GM23338 (cell line): Measurements from ENCODE around the gene SPATA25. TPM values are rescaled to one million over a fixed set of nuclear protein-coding genes. Genes with fewer than 3 reads are reported as not detected.

ENCODE experiments used
- ATAC-seq: fragments of 200-7000 bp; cut with Tn5 transposase; 3 replicates; pipeline ENCODE4 v1.9.1; 2020
- DNase-seq: peaks from one replicate; pipeline ENCODE4 v3.0.0-alpha.2; 2015; ENCODE audit warnings: low spot score
- H2AFZ ChIP-seq: fragments of 200-600 bp; sonication (generic); 2 replicates; pipeline ENCODE4 v1.8.0; 2016; ENCODE audit warnings: antibody characterized with exemption, mild to moderate bottlenecking, moderate library complexity
- H3F3A ChIP-seq: fragments of 200-600 bp; sonication (generic); replicated peaks from 2 replicates; pipeline ENCODE4 v1.8.0; 2017; ENCODE audit warnings: antibody characterized with exemption, mixed run types, low read depth
- H3K27ac ChIP-seq: fragments of 200-600 bp; sonication (generic); 2 replicates; pipeline ENCODE4 v1.6.1; 2016; ENCODE audit warnings: low read depth
- H3K27me3 ChIP-seq: fragments of 200-600 bp; sonication (generic); 2 replicates; pipeline ENCODE4 v1.8.0; 2016; ENCODE audit warnings: mild to moderate bottlenecking, mixed run types, moderate library complexity; ENCODE audit not compliant: insufficient read depth
- H3K36me3 ChIP-seq: fragments of 200-600 bp; sonication (generic); 2 replicates; pipeline ENCODE4 v1.8.0; 2016; ENCODE audit warnings: mild to moderate bottlenecking; ENCODE audit not compliant: insufficient read depth
- H3K4me1 ChIP-seq: fragments of 200-600 bp; sonication (generic); 2 replicates; pipeline ENCODE4 v1.8.0; 2016; ENCODE audit warnings: mild to moderate bottlenecking, moderate library complexity; ENCODE audit not compliant: insufficient read depth
- H3K4me2 ChIP-seq: fragments of 200-600 bp; sonication (generic); 2 replicates; pipeline ENCODE4 v1.7.1; 2017; ENCODE audit warnings: mixed run types
- H3K4me3 ChIP-seq: fragments of 200-600 bp; sonication (generic); 2 replicates; pipeline ENCODE4 v1.6.1; 2016; ENCODE audit warnings: mixed run types
- H3K79me2 ChIP-seq: fragments of 200-600 bp; sonication (generic); replicated peaks from 2 replicates; pipeline ENCODE4 v1.8.0; 2017; ENCODE audit warnings: mild to moderate bottlenecking; ENCODE audit not compliant: insufficient read depth
- H3K9me2 ChIP-seq: fragments of 200-600 bp; sonication (generic); 2 replicates; pipeline ENCODE4 v1.8.0; 2017; ENCODE audit not compliant: insufficient read depth
- H4K20me1 ChIP-seq: fragments of 200-600 bp; sonication (generic); replicated peaks from 2 replicates; pipeline ENCODE4 v1.8.0; 2017; ENCODE audit warnings: mild to moderate bottlenecking; ENCODE audit not compliant: insufficient read depth
- H3K27ac Mint-ChIP-seq: 2 replicates; pipeline ENCODE4 v1.8.0; 2020; ENCODE audit warnings: inconsistent platforms, mild to moderate bottlenecking, moderate library complexity, mixed read lengths
- H3K27me3 Mint-ChIP-seq: 3 replicates; pipeline ENCODE4 v1.8.0; 2022; ENCODE audit warnings: low read depth, mild to moderate bottlenecking, moderate library complexity, mixed read lengths, inconsistent platforms; ENCODE audit not compliant: insufficient read depth, poor library complexity
- H3K36me3 Mint-ChIP-seq: 3 replicates; pipeline ENCODE4 v1.8.0; 2021; ENCODE audit warnings: low read depth, mild to moderate bottlenecking, inconsistent platforms, moderate library complexity, mixed read lengths
- H3K4me1 Mint-ChIP-seq: 3 replicates; pipeline ENCODE4 v1.8.0; 2020; ENCODE audit warnings: mild to moderate bottlenecking, inconsistent platforms, mixed read lengths
- H3K4me3 Mint-ChIP-seq: 3 replicates; pipeline ENCODE4 v1.8.0; 2021; ENCODE audit warnings: moderate library complexity, mild to moderate bottlenecking, inconsistent platforms, mixed read lengths
- H3K9me3 Mint-ChIP-seq: 3 replicates; pipeline ENCODE4 v1.8.0; 2020; ENCODE audit warnings: moderate library complexity, mild to moderate bottlenecking, inconsistent platforms, mixed read lengths
- CREB1 ChIP-seq: fragments of 250-450 bp; sonication (Bioruptor Pico); IDR thresholded peaks from 2 replicates; pipeline ENCODE4 v1.5.0; 2020; ENCODE audit warnings: low read depth, mild to moderate bottlenecking, moderate library complexity
- CTCF ChIP-seq, 2 experiments: fragments of 200-600 bp in 1 of 2; sonication (generic) in 1 of 2; conservative IDR thresholded peaks; 2 replicates each; pipeline versions ENCODE4 v1.5.1 to v1.6.1; 2016 to 2017; ENCODE audit warnings: antibody characterized with exemption in 2 of 2, low read depth in 2 of 2, mild to moderate bottlenecking in 2 of 2, moderate library complexity in 1 of 2
- ETS1 ChIP-seq: IDR thresholded peaks from 2 replicates; pipeline ENCODE4 v1.6.1; 2016; ENCODE audit warnings: antibody characterized with exemption
- EZH2 ChIP-seq: fragments of 200-600 bp; sonication (generic); IDR thresholded peaks from one replicate; pipeline ENCODE4 v1.8.0; 2017; ENCODE audit warnings: antibody characterized with exemption, mild to moderate bottlenecking, low read depth; ENCODE audit not compliant: unreplicated experiment
- EZH2phosphoT487 ChIP-seq: fragments of 200-600 bp; sonication (generic); IDR thresholded peaks from one replicate; pipeline ENCODE4 v1.8.1; 2018; ENCODE audit warnings: antibody characterized with exemption; ENCODE audit not compliant: unreplicated experiment
- JUNB ChIP-seq: IDR thresholded peaks from one replicate; pipeline ENCODE4 v1.6.1; 2016; ENCODE audit warnings: antibody characterized with exemption; ENCODE audit not compliant: unreplicated experiment
- NANOG ChIP-seq: IDR thresholded peaks from 2 replicates; pipeline ENCODE4 v1.6.1; 2016; ENCODE audit warnings: antibody characterized with exemption, borderline replicate concordance
- POLR2AphosphoS5 ChIP-seq: IDR thresholded peaks from 2 replicates; pipeline ENCODE4 v1.6.1; 2016; ENCODE audit warnings: antibody characterized with exemption, low read depth
- REST ChIP-seq: IDR thresholded peaks from one replicate; pipeline ENCODE4 v1.6.1; 2018; ENCODE audit warnings: antibody characterized with exemption; ENCODE audit not compliant: unreplicated experiment
- STAT1 ChIP-seq: IDR thresholded peaks from one replicate; pipeline ENCODE4 v1.6.1; 2016; ENCODE audit warnings: antibody characterized with exemption; ENCODE audit not compliant: unreplicated experiment
- ZNF114 ChIP-seq: fragments of 250-450 bp; sonication (Bioruptor Pico); IDR thresholded peaks from 2 replicates; pipeline ENCODE4 v1.5.0; 2020; ENCODE audit warnings: mild to moderate bottlenecking, moderate library complexity
- ZNF331 ChIP-seq: fragments of 250-450 bp; sonication (Bioruptor Pico); IDR thresholded peaks from 2 replicates; pipeline ENCODE4 v1.5.0; 2020; ENCODE audit warnings: low read depth, mild to moderate bottlenecking, moderate library complexity
- ZNF462 ChIP-seq: fragments of 250-450 bp; sonication (Bioruptor Pico); IDR thresholded peaks from 2 replicates; pipeline ENCODE4 v1.5.0; 2020; ENCODE audit warnings: mild to moderate bottlenecking, moderate library complexity
- polyA plus RNA-seq: library from polyadenylated mRNA; unstranded; fragments of >200 nt; fragmentation: Nextera tagmentation; extraction: Ambion mirVana; gene quantifications from 2 replicates; pipeline ENCODE4 v1.2.1, GENCODE V29; 2016
- total RNA-seq: library from RNA; depleted of rRNA; stranded (reverse); fragments of >200 nt; shearing (Covaris generic); gene quantifications from 2 replicates; pipeline ENCODE4 v1.2.3, GENCODE V29; 2014

Gene SPATA25
- total and polyA plus RNA-seq, 2 experiments from 2014 or later: 7.5 TPM; not detected in 1

GRCh38 chr20:45848969-45849582 is 38.3 kb downstream of the SPATA25 start:
- H3K9me3 Mint-ChIP-seq: no peaks in the 10 kb centered on the region
- no peak for ATAC-seq

More at GRCh38 chr20:45848969-45849582, 38.3 kb downstream of the SPATA25 start:
- Histone ChIP-seq H3K36me3 (peaks cover 15% of the 10 kb centered on the region), H3K79me2 (peaks cover 11% of the 10 kb centered on the region), H4K20me1 (no peaks in the 10 kb centered on the region), H3K27me3 (no peaks in the 10 kb centered on the region), H2AFZ (no peak overlapping the region), H3K4me2 (no peak overlapping the region), H3K4me1 (peaks cover 19% of the 10 kb centered on the region), H3K9me2 (no peaks in the 10 kb centered on the region), H3K4me3 (no peak overlapping the region), H3F3A (no peaks in the 10 kb centered on the region; the same call in 1 of the 2 replicates), H3K27ac (no peak overlapping the region; the same call in 1 of the 2 replicates)
- no peak for TF ChIP-seq ETS1
- no peak for TF ChIP-seq ZNF462
- TF ChIP-seq ZNF114 (CRISPR knock-in tag): no peak
- TF ChIP-seq POLR2AphosphoS5: no peak
- TF ChIP-seq STAT1: no peak
- TF ChIP-seq ZNF331 (CRISPR knock-in tag): no peak
- TF ChIP-seq CREB1 (CRISPR knock-in tag): no peak
- TF ChIP-seq EZH2: no peak
- no peak for TF ChIP-seq CTCF (conservative IDR thresholded peaks at IDR 0.05; ENCODE audit: low read depth in 2 of 2)
- TF ChIP-seq REST: no peak
- TF ChIP-seq NANOG: no peak
- TF ChIP-seq EZH2phosphoT487: no peak
- TF ChIP-seq JUNB: no peak
- Mint-ChIP-seq H3K27me3 (peaks cover 11% of the 10 kb centered on the region), H3K36me3 (peaks cover 35% of the 10 kb centered on the region), H3K4me3 (no peak overlapping the region), H3K27ac (peak overlapping the region; percentile 47; the same call in 1 of the 2 replicates), H3K4me1 (peaks cover 23% of the 10 kb centered on the region)
- no peak for DNase-seq
